ENCODE results near the gene TRAF2. TPM values are rescaled to one million over a fixed set of nuclear protein-coding genes. Genes with fewer than 3 reads are reported as not detected.

TRAF2 gene
- polyA plus RNA-seq, 2 of the 4 experiments (the other 2 are of a cell fraction), result 23.8 to 39.5 TPM

DNA sequence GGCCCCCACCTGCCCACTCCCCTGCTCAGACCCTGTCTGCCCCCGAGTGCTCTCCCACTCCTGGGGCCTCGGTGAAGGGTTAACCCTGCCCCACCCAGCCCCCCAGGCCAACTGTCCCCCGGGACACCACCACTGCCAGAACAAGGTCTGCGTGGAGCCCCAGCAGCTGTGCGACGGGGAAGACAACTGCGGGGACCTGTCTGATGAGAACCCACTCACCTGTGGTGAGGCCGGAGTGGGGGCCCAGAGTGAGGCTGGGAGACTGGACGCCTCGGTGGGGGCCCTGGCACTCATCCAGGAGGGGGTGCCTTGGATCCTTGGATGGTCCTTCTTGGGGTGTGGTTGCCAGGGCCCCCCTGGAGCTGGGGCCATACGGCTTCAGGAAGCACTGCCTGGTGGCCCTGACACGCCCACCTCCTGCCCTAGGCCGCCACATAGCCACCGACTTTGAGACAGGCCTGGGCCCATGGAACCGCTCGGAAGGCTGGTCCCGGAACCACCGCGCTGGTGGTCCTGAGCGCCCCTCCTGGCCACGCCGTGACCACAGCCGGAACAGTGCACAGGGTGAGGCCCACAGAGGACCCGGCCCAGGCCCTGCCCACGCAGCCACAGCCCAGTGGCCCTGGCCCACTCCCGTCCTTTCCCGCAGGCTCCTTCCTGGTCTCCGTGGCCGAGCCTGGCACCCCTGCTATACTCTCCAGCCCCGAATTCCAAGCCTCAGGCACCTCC, 32.0 kb upstream of the TRAF2 start:
- ATAC-seq, result no peak
- H3K27ac ChIP-seq, result peak overlapping the region in 1 of 2 experiments; percentile 51; a peak in 2 of 6 replicates
- no peak overlapping the region for H3K4me3 ChIP-seq
- peaks cover 70% of the 10 kb centered on the region for H3K4me1 ChIP-seq
- CTCF ChIA-PET, result interaction anchor here (1.2 to 2.3 kb wide), 5 partner anchors 8 to 71 kb away, joined by 3 to 8 read pairs (median 6); partner anchors contain the start of gene AJM1
- POLR2A ChIA-PET, result interaction anchor here (0.6 kb wide), 1 partner anchor 30 kb away, joined by 3 read pairs; no protein-coding TSS in a partner anchor
- H3K4me2 ChIP-seq, result no peak overlapping the region
- H3K9me3 ChIP-seq, result no peaks in the 10 kb centered on the region
- 86% methylated on average over 20 of the region's 30 CpGs for WGBS (ENCODE audit: missing lambda C conversion rate)
- no peak for FAIRE-seq
- no peak for TF ChIP-seq GATA3 (IDR thresholded peaks at IDR 0.05; ENCODE audit: borderline replicate concordance)
- DNase-seq (ENCODE audit: low read depth in 1 of 2, low spot score in 1 of 2), result no peak

DNA sequence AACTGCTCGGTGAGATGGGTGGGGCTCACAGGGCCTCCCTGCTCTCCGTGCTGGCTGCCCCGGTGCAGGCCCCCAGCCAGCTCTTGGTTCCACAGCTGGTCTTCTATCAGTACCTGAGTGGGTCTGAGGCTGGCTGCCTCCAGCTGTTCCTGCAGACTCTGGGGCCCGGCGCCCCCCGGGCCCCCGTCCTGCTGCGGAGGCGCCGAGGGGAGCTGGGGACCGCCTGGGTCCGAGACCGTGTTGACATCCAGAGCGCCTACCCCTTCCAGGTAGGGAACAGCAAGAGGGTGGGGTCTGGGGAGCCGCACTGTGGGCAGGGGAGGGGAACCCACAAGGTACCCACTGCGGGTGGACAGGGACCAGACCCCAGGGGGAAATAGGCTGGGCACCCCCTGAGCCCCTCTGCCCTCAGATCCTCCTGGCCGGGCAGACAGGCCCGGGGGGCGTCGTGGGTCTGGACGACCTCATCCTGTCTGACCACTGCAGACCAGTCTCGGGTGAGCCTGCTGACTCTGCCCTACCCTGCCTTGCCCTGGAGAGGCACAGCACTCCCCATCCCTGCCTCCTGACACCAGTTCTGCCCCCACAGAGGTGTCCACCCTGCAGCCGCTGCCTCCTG, 31.4 kb upstream of the TRAF2 start:
- ChIA-PET CTCF (interaction anchor here (1.2 to 2.3 kb wide), 5 partner anchors 8 to 70 kb away, joined by 3 to 8 read pairs (median 6); partner anchors contain the start of gene AJM1), POLR2A (no interaction called here)
- Histone ChIP-seq H3K27ac (peak overlapping the region in 1 of 2 experiments; percentile 51; a peak in 2 of 6 replicates), H3K4me3 (no peak overlapping the region), H3K9me3 (no peaks in the 10 kb centered on the region), H3K4me1 (peaks cover 76% of the 10 kb centered on the region), H3K4me2 (no peak overlapping the region)
- 89% methylated on average over 18 of the region's 23 CpGs for WGBS (ENCODE audit: missing lambda C conversion rate)
- TF ChIP-seq HOXB5 (CRISPR knock-in tag; IDR thresholded peaks at IDR 0.05), result no peak
- TF ChIP-seq MAFK (IDR thresholded peaks at IDR 0.05; ENCODE audit: partially characterized antibody), result no peak
- no peak for TF ChIP-seq ZNF302 (CRISPR knock-in tag; IDR thresholded peaks at IDR 0.05)
- TF ChIP-seq ATOH8 (CRISPR knock-in tag; IDR thresholded peaks at IDR 0.05; ENCODE audit: low read depth), result no peak
- no peak for TF ChIP-seq RARB (CRISPR knock-in tag; IDR thresholded peaks at IDR 0.05)
- TF ChIP-seq CTCF (IDR thresholded peaks at IDR 0.05), result no peak
- TF ChIP-seq TP53 (CRISPR knock-in tag; IDR thresholded peaks at IDR 0.05), result no peak
- TF ChIP-seq EHMT2 (IDR thresholded peaks at IDR 0.05; ENCODE audit: low read depth), result no peak
- TF ChIP-seq JUN (IDR thresholded peaks at IDR 0.05), result no peak
- no peak for TF ChIP-seq RNF2 (IDR thresholded peaks at IDR 0.05; ENCODE audit: borderline replicate concordance, low read depth)
- TF ChIP-seq FOXS1 (CRISPR knock-in tag; IDR thresholded peaks at IDR 0.05), result no peak
- TF ChIP-seq RCOR1 (IDR thresholded peaks at IDR 0.05; ENCODE audit: low read depth, low read length), result no peak
- no peak for TF ChIP-seq NR3C1 (IDR thresholded peaks at IDR 0.05)
- no peak for TF ChIP-seq CHD2 (IDR thresholded peaks at IDR 0.05; ENCODE audit: low read length, partially characterized antibody)
- no peak for TF ChIP-seq MAZ (IDR thresholded peaks at IDR 0.05; ENCODE audit: borderline replicate concordance, low read depth, low read length)
- TF ChIP-seq PBX3 (IDR thresholded peaks at IDR 0.05), result no peak
- TF ChIP-seq CBX2 (IDR thresholded peaks at IDR 0.05; ENCODE audit: borderline replicate concordance, low read depth), result no peak
- TF ChIP-seq RAD21 (conservative IDR thresholded peaks at IDR 0.05 in 1 of 2, IDR thresholded peaks at IDR 0.05 in 1 of 2), result no peak
- DNase-seq (ENCODE audit: low read depth in 1 of 2, low spot score in 1 of 2) (no peak), FAIRE-seq (no peak), ATAC-seq (no peak)
